Measurements from ENCODE around the gene TREML4.

- no peak for TF ChIP-seq CTCF (IDR thresholded peaks at IDR 0.05)
- no peak for TF ChIP-seq EZH2 (IDR thresholded peaks at IDR 0.05; ENCODE audit: borderline replicate concordance, insufficient read depth, low read depth, low read length, poor library complexity, severe bottlenecking)
Measured at GRCh38 chr6:41273714-41274113, 45.6 kb downstream of the TREML4 start.
